Ovary (tissue), 3 donors: ENCODE results near the gene XYLT1.

Source experiments
- CTCF ChIP-seq, 3 donors: fragments of 450-650 bp in 2 of 3; fragments of 200-600 bp in 1 of 3; IDR thresholded peaks; one replicate each; pipeline versions ENCODE4 v1.5.1 to v1.8.0; 2016 to 2022; ENCODE audit warnings: antibody characterized with exemption in 3 of 3, mild to moderate bottlenecking in 1 of 3
- EP300 ChIP-seq: sonication (generic); formaldehyde crosslinking; IDR thresholded peaks from one replicate; pipeline ENCODE4 v1.6.1; 2017; ENCODE audit warnings: antibody characterized with exemption
- POLR2A ChIP-seq: fragments of 450-650 bp; IDR thresholded peaks from one replicate; pipeline ENCODE4 v1.6.1; 2017; ENCODE audit warnings: antibody characterized with exemption, mild to moderate bottlenecking, moderate library complexity
- donor health status: DM: no; HTN: no; CAD: no.

GRCh38 chr16:17364319-17365210 is 106.2 kb downstream of the XYLT1 start:
- TF ChIP-seq CTCF (IDR thresholded peaks at IDR 0.05), result no peak
- no peak for TF ChIP-seq POLR2A
- no peak for TF ChIP-seq EP300
